NCI-H2081 (cell line): ENCODE results near the gene DCAF11.

Source experiments
- DNase-seq, 2 experiments: peaks; one replicate each; lab custom pipeline; 2025; lab: John Stamatoyannopoulos, UW

DCAF11 gene

GRCh38 chr14:24160850-24161804 lies 46.5 kb downstream of the DCAF11 start, which contains the start of gene IRF9:
Gene IRF9 (plus strand): TSS chr14:24161265. CDS start chr14:24162145, 880 bp downstream.
- DNase-seq: peak; percentile 88 to 90

GRCh38 chr14:24162093-24162492 lies 47.5 kb downstream of the DCAF11 start:
- DNase-seq: no peak

GRCh38 chr14:24164518-24164991 lies 50.0 kb downstream of the DCAF11 start:
- no peak for DNase-seq

- no peak for DNase-seq
Observed at GRCh38 chr14:24165785-24166184, 51.2 kb downstream of the DCAF11 start.

GRCh38 chr14:24167469-24168114 lies 53.0 kb downstream of the DCAF11 start:
- no peak for DNase-seq

- DNase-seq: peak; percentile 82 to 94
Observed at GRCh38 chr14:24171422-24172260, 57.1 kb downstream of the DCAF11 start, which contains the start of gene REC8. Gene REC8 (plus strand): TSS chr14:24172080. CDS start chr14:24172553, 473 bp downstream.

- no peak for DNase-seq
Observed at GRCh38 chr14:24172261-24172860, 57.8 kb downstream of the DCAF11 start.

GRCh38 chr14:24172871-24173281 lies 58.3 kb downstream of the DCAF11 start:
- DNase-seq: no peak
